GM19025 (cell line): Measurements from ENCODE around the gene AP3S1.
A peak's percentile ranks its signal among the peaks of the same experiment; 100 is the strongest.
"Not testable (repeated sequence)": the region's sequence is repeated elsewhere in the genome, so short reads cannot be mapped to it uniquely, and the experiment has no call there.

Source experiments
- ATAC-seq: cut with Tn5 transposase; IDR thresholded peaks from one replicate; pipeline ENCODE4 v1.9.1; 2021; ENCODE audit warnings: mild to moderate bottlenecking, low read depth, moderate library complexity; ENCODE audit not compliant: unreplicated experiment

AP3S1 gene

DNA sequence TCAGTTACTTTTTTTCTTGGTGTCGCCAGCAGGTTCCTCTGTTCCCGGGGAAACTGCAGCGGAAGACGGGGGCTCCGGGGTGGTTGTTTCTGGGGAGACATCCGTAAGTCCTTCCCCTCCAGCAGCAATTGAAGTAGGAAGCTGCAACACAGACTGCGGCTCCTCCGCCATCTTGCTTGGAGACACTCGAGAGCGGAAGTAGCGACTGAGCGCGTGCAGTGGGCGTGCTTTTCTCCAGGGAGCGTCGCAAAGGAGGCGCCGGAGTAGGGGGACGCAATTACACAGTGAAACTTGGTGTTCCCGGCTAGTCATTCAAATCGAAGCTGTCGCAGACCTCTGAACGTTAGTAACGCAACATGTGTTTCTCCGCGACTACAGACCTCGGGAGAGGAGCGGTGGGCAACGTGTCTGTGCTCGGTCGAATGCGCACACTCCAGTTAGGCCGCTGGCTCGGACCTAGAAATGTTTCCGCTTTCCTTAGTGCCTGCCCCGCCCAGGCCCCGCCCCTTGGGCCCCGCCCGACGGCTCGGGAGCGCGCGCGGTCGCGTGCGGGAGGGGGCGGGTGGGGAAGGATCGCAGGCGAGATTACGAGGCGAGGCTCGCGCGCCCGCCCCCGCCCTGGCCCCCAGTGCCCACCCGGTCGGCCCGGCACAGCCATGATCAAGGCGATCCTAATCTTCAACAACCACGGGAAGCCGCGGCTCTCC lies at the start of gene AP3S1, which contains the start of gene ATG12:
AP3S1 (plus strand) TSS at position 554 of the 707 bp plus-strand sequence; CDS start at position 657, 103 bp downstream.
ATG12 (minus strand) TSS at position 184 of the 707 bp plus-strand sequence; CDS start at position 171, 13 bp downstream.
- peak; percentile 70 for ATAC-seq

DNA sequence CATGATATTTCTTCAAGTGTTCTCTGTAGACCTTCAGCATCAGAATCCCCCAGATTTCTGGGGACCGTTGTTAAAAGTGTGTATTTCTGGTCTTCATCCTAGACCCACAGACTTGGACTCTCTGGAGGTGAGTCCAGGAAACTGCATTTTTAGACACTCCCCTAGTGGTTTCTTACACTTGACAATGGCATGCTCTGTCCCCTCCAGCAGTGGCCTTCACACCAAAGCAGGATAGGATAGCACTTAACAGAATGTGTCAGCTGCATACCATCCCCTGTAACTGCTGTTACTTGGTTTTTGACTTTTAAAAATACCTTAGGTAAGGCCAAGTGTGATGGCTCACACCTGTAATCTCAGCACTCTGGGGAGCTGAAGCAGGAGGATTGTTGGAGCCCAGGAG lies 46.0 kb upstream of the AP3S1 start:
- no peak for ATAC-seq

DNA sequence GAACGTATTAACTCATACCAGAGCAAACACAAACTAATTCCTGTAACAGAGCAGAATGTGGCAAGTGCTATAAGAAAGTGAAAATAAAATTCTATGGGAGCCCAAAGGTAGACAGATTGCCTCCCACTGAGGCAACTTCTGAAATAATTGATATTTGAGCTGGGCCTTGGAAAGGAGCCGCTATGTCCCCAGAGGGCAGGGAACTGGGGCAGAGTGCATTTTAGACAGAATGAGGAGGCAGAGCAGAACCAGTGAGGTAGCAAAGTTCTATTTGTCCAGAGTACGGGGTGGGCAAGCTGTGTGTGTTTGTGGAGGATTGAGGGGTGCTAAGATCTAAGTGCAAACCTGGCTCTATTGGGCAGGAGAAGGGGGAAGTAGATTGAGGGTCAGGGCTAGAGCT lies 45.1 kb upstream of the AP3S1 start:
- ATAC-seq, result no peak

DNA sequence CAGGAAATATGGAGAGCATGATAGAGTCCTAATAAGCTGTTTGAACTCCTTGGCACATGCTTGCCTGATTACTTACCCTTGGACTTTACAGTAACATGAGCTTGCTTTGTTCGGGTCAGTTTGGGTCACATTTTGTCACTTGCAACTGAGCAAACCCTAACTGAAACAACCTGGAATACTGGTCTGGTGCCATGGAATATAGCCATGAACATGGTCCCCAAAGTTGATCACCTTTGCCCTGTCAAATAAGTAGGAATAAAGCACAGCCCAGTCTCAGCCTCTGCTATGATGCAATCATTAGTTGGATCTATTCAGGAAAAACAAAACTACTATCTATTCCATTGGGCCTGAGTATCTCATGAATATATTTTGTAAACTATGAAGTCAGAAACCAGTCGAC lies 43.5 kb upstream of the AP3S1 start:
- no peak for ATAC-seq

DNA sequence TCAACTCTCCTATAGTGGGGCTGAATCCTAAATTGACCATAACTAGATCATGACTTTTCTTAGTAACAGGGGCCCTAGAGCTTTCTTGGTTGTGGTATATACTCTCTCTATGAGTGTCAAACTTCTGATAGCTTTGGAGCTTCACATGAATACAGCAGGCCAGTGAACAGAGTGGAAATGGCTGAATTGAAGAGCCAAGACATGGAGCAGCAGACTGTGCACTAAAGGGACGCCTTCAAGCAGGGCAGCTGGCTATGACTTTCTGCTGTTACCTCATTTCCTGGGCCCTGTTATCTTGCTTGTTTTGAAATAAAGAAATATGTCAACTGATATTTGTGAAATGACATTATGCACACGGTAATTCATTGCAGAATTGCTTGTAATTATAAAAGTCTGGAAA lies 41.6 kb upstream of the AP3S1 start:
- no peak for ATAC-seq

DNA sequence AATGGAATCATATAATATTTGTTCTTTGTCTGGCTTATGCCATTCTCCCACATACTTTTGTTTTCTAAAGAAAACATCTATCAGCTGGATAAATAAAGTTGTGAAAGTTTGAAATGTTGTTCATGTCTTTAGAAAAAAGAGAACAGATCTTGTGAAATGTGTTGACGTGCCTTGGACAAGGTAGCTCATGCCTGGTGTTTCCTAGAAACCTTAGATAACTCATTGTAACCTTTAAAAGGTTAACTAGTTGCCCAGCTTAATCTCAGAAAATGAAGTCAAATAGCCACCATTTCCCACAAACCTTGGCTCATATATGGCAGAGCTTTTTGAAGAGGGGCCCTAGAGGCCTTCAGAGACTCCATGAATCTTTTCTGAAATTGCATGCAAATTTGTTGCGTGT lies 40.6 kb upstream of the AP3S1 start:
- ATAC-seq, result no peak

DNA sequence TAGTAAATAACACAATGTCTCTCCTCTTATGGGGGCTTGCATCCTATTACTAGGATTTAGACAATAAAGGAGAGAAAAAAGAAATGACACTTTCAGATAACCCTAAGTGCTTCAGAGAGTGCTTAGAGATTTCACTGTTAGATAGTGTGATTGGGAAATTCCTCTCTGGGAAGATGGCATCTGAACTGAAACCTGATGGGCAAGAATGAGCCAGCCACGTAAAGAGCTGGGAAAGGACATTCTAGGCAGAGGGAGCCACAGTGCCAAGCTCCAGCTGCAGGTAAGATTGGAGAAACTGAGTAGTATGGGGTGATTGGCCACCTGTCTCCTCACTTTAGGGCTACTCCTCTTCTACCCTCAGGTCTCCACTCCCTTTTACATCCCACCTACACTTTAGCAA lies 39.8 kb upstream of the AP3S1 start:
- ATAC-seq, result no peak

DNA sequence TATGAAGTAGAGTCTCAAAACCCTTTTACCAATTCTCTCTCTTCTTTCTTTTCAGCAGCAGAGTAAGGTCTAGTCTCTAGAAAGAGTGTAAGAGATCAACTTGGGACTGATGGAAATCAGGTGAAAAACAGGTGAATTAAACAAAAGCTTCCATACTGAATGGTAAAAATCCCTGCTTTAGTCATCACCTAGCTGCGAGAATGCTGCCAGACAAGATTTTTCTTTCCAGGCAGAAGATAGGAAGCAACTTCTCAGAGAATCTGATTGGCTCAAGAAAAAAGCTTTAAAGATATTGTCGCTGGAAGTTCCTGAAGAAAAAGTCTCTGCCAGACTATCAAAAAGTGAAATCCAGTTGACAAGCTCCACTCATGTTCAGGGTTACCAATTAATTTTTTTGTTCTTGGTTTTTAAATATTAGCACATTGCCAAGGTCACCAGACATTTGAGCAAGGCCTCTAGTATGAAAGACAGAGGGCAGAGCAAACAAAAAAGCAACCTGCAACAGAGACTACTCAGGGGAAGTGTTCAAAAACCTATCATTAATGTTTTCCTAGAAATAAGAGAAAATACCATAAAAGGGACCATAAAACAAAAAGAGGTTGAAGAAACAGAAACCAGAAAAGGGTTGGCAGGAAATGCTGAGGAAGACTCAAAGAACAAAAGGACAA lies 34.6 kb upstream of the AP3S1 start:
- ATAC-seq, result no peak

DNA sequence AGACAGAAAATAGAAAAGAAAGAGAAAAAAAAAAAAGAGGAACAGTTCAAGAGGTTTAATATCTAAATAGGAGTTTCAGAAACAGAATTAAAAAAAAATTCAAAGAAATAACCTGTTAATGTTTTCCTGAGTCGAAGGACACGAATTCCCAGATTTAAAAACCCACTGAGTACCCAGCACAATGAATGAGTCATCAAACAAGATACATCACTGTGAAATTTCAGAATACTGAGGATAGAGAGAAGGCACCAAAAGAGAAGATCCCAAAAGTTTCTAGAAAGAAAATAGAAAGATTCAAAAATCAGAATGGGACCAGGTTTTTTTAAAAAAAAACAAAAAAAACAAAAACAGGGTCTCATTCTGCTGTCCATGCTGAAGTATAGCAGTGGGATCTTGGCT lies 34.1 kb upstream of the AP3S1 start:
- ATAC-seq, result no peak

DNA sequence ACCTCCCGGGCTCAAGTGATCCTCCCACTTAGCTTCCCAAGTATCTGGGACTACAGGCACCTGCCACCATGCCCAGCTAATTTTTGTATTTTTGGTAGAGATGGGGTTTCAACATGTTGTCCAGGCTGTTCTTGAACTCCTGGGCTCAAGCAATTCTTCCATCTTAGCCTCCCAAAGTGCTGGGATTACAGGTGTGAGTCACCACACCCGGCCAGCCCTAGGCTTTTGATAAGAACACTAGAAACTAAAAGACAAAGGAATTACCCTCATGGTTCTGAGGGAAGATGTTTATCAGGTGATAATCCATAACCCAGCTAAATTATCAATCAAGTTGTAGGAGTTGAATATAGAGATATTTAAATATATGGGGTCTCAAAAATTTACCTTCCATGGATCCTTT lies 33.7 kb upstream of the AP3S1 start:
- ATAC-seq, result not testable (repeated sequence)

DNA sequence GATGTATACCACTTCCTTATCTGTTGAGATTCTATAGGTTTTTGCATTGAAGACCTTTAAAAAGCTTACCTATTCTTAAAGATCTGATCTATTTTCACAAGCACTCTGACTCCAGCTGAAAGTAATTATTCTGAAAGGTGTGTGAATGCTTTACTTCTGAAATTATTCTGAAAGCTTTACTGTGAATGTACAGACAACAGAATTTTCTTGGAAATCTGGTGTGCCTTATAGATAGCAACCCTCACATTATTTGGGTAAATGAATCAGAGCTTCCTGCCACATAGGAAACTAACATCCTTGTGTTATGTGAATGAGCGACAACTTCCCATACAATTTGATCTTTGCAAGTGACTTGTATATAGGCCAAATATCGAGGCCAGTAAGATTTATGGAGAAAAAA lies 31.8 kb upstream of the AP3S1 start:
- no peak for ATAC-seq

DNA sequence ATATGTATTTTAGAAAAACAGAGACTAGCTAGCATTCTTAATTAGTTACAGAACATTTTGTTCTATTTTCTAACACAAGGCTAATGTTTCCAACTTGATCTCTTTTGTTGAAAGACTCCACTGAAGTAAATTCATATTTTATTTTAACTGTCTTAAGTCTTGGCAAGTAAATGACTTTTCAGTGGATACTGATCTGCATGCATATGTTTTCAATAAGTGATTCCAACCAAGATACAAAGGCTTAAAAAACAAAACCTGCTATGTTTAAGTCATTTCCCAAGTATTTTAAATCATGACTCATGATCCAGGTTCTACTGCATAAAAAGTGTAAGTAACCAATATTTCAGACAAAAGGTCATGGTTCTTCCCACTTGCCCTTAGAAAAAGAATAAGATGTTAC lies 31.0 kb upstream of the AP3S1 start:
- no peak for ATAC-seq

DNA sequence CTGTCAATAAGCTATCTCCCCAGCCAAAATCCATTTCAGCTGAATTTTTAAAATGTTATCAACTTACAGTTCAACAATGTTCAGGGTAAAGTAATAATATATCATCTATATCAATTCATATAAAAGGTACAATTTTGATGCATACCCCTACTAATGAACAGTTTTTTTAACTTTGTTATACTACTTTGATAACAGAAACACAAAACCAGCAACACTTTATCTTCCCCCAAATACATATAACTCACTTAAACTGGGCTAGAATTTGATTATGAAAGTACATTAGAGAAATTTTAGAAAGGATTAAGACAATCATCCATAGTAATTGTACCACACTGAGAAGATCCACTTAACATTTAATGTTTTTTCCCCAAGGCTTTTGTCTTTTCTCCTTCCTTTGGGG lies 30.3 kb upstream of the AP3S1 start:
- no peak for ATAC-seq

DNA sequence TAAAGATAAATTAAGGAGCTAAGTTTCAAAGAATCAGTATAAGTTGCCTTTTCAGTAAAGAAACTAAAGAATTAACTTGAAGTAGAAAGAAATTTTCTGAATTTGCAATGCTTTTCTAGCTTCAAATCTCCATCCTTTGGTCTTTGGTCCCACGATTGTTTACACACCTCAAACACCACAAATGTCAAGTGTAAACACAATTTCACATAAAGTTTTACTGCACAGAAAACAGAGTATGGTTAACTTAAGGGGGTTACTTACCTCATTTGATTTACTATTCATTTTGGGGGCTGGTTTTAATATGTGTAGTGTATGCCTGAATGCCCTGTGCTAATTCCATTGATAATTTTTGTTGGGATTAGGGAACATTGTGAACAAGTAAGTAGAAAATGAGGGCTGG lies 29.4 kb upstream of the AP3S1 start:
- no peak for ATAC-seq

DNA sequence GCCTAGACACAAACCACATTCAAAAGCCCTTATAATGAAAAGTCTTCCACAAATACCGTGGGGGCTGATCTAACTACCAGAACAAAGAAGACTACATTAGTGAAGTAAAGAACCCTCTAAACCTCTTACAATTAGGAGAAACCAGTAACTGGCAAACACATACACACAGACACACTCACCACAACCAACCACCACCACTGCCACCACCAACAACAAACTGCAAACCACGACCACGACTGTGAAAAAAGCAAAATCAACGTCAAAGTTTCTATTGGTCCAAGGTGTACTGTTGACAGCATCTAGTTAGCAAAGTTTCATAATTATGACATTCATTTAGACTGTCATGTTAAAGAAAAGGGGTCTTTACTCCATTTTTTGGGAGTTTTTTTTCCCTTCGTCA lies 28.0 kb upstream of the AP3S1 start:
- no peak for ATAC-seq

DNA sequence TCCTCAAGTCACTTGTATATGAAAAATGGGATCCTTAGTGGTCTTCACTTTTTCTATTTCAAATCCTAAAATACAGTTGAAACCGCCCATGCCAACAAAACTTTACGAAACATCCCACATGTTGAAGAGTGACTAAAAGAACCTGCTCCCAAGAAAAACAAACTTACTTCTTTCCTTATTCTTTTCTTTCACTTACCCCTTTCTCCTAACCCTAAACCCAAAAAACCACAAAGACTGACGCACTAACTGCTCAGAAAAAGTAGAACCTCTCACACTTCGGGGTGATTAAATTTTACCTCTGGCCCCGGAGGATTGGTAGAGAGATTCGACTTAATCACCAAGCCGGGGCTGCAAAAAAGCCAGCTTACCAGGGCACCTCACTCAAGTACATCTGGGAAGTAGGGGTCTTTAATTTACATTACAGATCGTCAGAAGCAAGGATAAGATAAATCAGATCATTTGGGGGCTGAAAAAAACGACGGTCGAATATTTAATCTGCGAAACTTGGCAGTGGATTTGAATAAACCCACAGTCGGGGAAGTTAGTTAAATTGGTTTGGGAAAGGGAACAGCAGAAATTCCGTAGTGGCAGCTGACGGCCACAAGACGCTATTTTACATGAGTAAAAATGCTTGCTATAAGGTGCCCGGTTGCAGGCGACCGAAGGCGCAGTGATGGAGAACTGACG lies 26.6 kb upstream of the AP3S1 start:
- no peak for ATAC-seq

DNA sequence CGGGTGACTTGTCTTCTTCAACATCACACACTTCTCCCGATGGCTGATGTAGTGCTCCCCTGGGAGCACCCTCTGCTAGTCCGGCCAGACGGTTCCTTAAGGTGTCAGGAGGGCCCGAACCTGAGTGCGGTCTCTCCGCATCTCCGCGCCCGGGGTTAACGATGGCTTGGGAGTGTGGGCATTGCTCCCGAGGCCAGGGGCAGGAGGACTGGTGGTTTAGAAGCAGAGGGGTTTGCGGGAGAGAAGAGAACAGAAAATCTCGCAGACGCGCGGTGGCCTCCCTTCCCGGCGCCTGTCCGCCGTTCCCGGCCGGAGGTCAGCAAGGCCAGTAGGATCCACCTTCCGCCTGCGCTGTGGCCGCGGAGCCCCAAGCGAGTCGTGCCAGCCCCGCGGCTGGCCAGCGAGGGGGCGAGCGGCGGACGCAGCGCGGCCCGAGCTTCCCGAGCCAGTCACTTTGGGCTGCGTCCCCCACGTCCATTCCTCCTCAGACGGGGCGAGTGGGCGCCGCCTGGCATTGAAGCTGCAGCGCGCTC lies 26.0 kb upstream of the AP3S1 start:
- ATAC-seq, result no peak

DNA sequence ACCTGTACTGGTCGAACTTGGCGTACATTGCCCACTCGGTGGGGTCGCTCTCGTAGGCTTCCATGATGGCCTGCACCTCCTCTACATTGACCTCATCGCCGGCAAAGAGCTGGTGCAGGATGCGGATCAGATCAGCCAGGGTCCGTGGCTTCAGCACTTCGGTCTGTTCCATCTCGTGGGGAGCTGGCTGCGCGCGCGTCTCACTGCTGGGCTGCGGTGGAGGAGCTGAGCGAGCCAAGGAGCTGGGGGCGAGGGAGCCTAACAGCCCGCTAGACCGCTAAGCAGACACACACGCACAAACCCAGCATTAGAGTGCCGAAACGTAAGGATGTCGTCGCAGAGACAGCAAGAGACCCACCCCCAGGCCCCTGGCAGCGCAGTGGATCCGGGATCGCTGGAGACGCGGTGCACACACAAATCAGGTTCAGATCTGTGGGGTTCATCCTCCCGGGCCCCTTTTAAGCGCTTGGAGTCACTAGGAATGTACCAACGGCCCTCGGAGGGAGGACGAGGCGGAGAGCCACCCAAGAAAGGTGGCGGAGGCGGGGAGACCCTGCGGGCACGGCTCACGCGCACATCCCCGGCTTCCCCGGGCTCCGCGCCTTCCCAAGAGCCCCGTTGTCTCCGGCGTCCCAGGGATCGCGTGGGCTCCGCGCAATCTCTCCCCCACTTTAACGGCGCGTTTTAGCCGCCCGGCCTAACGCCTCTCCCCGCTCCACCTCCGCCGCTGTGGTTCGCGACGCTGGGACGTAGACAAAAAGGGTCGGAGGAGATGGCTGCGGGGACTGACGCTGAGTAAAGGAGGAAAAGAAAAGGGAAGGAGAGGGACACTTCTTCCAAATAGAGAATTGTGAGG lies 25.3 kb upstream of the AP3S1 start, which contains the start of gene CDO1:
CDO1 (minus strand) TSS at position 434 of the 856 bp plus-strand sequence; CDS start at position 172, 262 bp downstream.
- ATAC-seq, result no peak

DNA sequence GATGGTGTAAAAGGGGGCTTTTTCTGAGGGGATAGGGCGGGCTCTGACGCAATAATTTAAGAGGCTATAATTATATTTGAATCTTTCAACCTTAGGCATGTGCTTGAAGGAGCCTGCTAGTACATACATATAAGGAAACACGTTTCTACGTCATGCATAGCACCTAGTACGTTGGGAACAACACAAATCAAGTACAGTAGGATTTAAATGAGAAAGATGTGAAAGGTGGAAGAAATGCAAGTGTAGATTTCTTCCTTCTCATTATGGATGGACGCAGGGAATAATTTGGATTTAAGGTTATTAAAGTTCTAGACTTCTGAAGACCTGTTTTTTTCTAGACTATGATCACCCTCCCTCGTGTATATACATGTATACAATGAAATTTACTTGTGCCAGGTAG lies 24.3 kb upstream of the AP3S1 start:
- no peak for ATAC-seq

DNA sequence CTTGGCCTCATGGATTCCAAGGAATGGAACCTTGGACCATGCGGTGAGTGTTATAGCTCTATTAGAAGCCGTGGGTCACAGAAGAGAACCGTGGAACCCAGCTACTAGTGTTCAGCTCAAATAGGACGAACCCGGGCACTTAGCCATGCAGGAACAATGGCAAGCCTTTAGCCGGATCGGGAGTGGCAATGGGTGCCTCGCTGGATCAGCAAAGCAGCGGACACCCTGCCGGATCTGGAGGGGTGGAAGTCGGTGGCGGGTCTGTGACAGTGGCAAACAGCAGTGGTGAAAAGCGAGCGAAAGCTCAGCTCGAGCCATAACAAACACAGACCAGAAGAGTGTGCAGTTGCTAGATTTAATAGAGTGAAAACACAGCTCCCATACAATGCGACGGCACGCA lies 22.9 kb upstream of the AP3S1 start:
- no peak for ATAC-seq
